Cortex of kidney (tissue), 1 donor: ENCODE measurements around the gene THPO.

Experiments used
- DNase-seq: peaks from one replicate; lab custom pipeline; 2025; lab: John Stamatoyannopoulos, UW

Gene THPO

DNA sequence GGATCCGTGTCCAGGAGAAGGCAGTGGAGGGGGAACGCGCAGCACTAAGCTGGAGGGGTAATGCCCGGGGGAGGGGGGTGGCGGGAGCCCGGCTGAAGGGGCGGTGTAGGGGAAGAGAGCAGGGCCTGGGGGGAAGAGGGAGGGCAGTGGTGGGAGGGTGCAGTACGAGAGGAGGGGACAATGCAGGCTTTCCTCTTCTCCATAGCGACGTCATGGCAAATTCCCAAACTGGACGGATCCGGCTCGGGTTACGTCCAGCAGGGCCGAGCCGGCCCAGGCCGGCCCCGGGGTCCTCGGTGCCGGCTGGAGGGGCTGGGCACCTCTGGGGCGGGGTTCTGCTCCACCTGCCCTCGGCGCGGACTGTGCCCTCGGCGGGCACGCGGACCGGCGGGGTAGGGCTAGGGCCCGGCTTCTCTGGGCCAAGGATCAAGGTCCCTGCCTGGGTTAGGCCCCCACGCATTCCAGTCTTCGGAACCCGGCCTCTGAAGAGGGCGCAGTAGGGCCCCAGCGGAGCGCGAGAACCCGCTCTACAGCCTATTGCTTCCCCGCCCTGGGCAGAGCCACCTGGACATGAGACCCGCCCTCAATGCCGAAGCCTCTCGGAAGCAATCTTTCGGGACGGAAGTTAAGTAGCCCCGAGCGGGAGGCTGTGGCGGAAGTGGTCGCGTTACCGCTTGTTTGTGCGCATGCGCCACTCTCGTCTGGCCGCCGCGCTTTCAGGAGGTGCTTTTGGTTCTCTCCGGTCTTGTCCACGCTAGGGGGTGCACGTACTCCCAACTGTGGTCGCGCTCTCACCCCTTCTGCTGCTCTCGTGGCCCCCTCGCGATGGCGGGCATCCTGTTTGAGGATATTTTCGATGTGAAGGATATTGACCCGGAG is 15.1 kb downstream of the THPO start:
- peak; percentile 96 for DNase-seq

- DNase-seq: no peak
Observed at GRCh38 chr3:184361932-184362667, 15.9 kb downstream of the THPO start.

DNA sequence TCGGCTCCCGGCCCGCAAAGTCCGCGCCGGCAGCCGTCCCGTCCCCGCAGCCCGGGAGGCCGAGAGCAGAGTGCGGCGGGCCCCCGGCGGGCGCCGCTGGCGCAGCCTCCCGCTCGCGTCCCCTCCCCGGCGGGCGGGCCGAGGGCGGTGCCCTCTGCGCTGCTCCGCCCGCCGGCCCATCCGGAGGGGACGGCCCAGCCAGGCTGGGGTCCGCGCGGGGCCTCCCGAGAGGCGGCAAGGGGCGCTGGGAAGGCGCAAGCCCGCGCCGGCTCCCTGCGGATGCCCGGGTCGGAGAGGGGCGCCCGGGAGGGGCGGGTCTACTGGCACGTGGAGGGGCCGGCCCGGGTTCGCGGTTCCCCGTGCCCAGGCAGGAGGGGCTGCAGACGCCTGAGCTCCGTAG is 16.5 kb downstream of the THPO start, which contains the start of the genes CLCN2 and POLR2H:
TSS of gene CLCN2 (minus strand) at position 74 of the 400 bp plus-strand sequence. CDS start 126 bp downstream, outside the sequence.
TSS of gene POLR2H (plus strand) at position 179 of the 400 bp plus-strand sequence. CDS start 1,783 bp downstream, outside the sequence.
- no peak for DNase-seq

GRCh38 chr3:184360929-184361531 is 17.0 kb downstream of the THPO start:
- DNase-seq: no peak

DNA sequence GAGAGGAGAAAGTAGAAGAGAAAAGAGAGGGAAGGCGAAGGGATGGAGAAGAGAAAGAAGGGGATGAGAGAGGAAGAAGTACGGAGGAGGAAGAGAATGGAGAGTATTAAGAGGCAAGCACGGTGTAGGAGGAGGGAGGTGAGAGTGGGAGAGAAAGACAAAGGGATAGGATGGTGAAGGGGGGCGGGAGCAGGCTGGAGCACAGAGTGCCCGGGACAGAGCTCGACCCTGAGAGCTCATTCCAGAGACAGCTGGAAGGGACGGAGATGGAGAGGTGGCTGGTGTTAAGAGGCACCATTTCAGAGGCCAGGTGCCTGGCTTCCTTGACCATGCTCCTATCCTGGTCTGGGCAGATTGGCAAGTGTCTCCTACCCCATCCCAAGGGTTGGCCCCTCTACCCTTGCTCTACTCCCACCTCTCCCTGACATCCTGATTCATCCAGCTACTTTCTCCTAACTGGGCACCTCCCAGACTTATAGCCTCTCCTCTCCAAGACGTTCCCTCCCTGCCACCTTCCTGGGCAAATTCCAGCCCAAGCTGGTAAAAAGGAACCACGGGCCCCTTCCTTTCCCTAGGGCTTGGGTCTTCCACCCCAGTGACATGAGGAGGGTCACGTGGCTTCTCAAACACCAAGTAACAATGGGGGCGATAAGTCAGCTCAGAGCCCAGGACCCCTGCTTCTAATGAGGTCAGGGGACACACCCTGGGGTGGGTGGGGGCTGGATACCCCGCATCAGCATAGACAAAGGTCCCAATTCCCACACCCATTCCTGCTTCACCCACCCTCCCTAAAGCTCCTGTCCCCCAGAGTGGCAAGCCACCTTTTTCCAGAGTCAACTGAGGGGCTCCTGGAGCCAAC is 17.7 kb downstream of the THPO start:
- DNase-seq: no peak

- DNase-seq: no peak
Observed at GRCh38 chr3:184359610-184360009, 18.4 kb downstream of the THPO start.

GRCh38 chr3:184358921-184359350 is 19.1 kb downstream of the THPO start:
- no peak for DNase-seq

- DNase-seq: no peak
Observed at GRCh38 chr3:184358124-184358767, 19.8 kb downstream of the THPO start.

- no peak for DNase-seq
Observed at GRCh38 chr3:184357248-184358123, 20.5 kb downstream of the THPO start.

DNA sequence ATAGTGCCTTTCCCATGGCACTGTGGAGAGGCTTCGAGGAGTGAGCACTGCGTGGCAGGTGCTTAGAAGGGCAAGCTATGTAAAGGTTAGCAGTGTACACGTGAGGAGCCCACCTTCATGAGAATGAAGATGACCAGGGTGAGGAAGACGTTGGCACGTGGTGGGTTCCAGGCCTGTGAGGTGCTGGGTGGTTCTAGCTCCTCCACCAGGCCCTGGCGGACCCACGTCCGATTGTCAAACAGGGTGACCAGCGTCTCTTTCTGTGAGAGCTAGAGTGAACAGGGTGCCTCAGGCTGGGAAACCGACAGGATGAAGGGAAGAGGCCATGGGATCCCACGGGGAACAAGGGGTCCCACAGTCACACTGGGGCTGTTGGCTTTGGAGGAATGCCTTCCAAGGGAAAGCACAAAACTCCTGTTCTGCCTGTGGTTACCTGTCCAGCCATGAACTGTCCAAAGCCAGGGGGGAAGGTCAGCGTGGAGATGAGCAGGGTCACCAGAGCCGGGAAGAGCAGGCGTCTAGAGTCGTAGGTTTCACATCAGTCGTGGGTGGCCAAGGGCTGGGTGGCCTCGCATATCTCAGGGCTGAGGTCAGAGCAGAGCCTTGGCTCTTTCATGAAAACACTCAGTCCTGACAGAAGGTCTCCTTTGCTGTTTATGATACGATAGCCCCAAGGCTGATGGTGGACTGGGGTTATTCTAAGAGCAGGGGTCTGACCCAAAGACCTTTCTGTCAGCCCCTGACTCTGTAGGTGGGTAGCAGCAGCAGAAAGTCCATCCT is 22.6 kb downstream of the THPO start:
- no peak for DNase-seq

- no peak for DNase-seq
Observed at GRCh38 chr3:184354754-184355153, 23.3 kb downstream of the THPO start.

- no peak for DNase-seq
Observed at GRCh38 chr3:184354121-184354728, 23.8 kb downstream of the THPO start.

DNA sequence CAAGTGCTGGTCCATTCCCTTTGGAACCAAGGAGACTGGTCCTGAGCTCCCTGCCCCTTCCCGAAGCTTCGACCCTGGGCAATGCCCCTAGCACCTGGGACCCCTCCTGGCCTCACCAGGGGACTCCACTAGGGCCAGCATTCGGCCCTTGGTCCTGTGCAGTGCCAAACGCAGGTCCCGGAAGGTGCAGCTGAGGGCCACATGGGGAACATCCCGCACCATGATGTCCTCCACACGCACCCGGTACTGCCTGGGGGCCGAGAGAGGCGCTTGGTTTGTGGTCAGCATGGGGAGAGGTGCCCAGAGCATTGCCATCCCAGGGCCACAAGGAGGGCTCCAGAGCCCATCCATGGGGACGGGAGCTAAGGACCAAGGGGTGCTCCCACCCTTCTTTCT is 24.5 kb downstream of the THPO start:
- DNase-seq: no peak

GRCh38 chr3:184352897-184353545 is 25.0 kb downstream of the THPO start:
- DNase-seq: no peak

- no peak for DNase-seq
Observed at GRCh38 chr3:184352149-184352785, 25.7 kb downstream of the THPO start.

DNA sequence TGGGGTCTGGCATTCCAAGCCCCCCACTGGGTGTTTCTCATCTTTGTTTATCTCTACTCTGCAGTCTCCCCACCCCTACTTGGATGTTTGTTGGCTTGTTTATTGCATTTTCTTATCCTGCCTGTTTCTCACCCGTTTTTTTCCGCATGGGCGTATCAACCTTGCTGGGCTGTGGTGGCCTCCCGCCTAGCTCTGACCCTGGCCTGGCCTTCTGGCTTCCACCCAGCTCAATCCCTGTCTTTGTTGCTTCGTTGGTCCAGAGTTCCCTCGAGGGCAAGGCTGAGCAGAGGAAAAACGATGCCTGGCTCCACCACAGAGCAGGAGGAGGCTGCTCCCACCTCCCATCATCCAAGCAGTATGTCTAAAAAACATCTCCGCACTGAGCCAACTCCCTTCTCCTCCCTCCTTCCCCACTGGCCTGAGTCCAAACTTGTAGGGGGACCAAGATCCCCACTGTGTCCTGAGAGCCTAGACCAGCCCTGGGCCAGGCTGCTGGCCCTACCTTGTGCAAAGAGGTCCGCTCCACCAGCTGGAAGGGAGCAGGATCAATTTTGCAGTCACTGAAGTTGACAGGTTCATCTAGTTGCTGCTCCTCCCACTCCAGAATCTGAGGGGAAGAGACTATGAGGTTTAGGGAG is 26.4 kb downstream of the THPO start:
- no peak for DNase-seq

DNA sequence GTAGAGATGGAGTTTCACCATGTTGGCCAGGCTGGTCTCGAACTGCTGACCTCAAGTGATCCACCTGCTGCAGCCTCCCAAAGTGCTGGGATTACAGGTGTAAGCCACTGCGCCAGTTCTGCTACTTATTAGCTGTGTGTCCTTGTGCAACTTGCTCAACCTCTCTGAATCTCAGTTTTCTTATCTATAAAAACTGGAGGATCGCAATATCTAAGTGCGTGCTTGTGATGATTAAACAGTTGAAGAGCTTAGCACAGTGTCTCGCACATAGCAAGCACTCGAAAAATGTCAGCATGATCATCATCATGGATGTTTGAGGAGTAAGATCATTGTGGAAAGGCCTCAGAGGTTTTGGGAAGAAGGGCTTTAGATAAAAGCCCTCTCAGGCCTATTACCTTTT is 27.4 kb downstream of the THPO start:
- DNase-seq: no peak
